Ishikawa (cell line): ENCODE results near the gene SBK1.

Experiments used
- CEBPB ChIP-seq: IDR thresholded peaks from 2 replicates; pipeline ENCODE4 v1.6.1; 2012
- CREB1 ChIP-seq: IDR thresholded peaks from 2 replicates; pipeline ENCODE4 v1.6.1; 2012; ENCODE audit warnings: low read depth
- EGR1 ChIP-seq: IDR thresholded peaks from 2 replicates; pipeline ENCODE4 v1.6.1; 2012
- EP300 ChIP-seq: IDR thresholded peaks from 2 replicates; pipeline ENCODE4 v1.6.1; 2012; ENCODE audit warnings: borderline replicate concordance
- FOXM1 ChIP-seq: IDR thresholded peaks from 2 replicates; pipeline ENCODE4 v1.6.1; 2012; ENCODE audit warnings: low read depth, borderline replicate concordance
- NFIC ChIP-seq: IDR thresholded peaks from 2 replicates; pipeline ENCODE4 v1.6.1; 2012
- RAD21 ChIP-seq: IDR thresholded peaks from 2 replicates; pipeline ENCODE4 v1.6.1; 2012; ENCODE audit warnings: low read depth
- TAF1 ChIP-seq: IDR thresholded peaks from 2 replicates; pipeline ENCODE4 v1.6.1; 2012; ENCODE audit warnings: low read depth, mild to moderate bottlenecking
- TCF12 ChIP-seq: IDR thresholded peaks from 2 replicates; pipeline ENCODE4 v1.6.1; 2012; ENCODE audit warnings: low read depth
- TEAD4 ChIP-seq: IDR thresholded peaks from 2 replicates; pipeline ENCODE4 v1.6.1; 2012
- YY1 ChIP-seq: IDR thresholded peaks from 2 replicates; pipeline ENCODE4 v1.6.1; 2012; ENCODE audit warnings: low read depth
- ZBTB7A ChIP-seq: IDR thresholded peaks from 2 replicates; pipeline ENCODE4 v1.6.1; 2012; ENCODE audit warnings: low read depth
- TF ChIP-seq, protein P1 (sequence below): IDR thresholded peaks from 2 replicates; pipeline ENCODE4 v1.6.1; 2012; ENCODE audit warnings: low read depth, mild to moderate bottlenecking
- TF ChIP-seq, protein P2 (sequence below): IDR thresholded peaks from 2 replicates; pipeline ENCODE4 v1.6.1; 2012
- TF ChIP-seq, protein P3 (sequence below): IDR thresholded peaks from 2 replicates; pipeline ENCODE4 v1.6.1; 2012

Gene SBK1

DNA sequence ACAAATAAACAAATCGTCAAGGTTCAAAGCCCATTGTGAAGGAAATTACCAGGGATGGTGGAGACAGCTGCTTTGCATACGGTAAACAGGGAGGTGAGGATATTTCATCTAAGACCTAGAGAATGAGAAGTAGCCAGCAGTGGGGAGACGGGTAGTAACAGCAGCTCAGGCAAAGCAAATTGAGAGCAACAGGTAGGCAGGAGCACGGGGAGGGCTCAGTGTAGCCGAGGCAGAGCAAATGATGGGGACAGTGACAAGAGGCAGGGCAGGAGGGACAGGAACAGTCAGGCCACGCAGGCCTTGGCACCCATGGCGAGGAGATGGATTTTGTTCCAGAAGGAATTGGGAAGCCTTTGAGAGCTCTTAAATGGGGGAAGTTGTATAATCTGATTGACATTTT is 29.0 kb upstream of the SBK1 start:
- TF ChIP-seq CREB1 (no peak), FOXM1 (no peak), YY1 (no peak), TAF1 (no peak), TEAD4 (no peak), ZBTB7A (no peak), RAD21 (no peak), NFIC (no peak), EGR1 (no peak)
- TF ChIP-seq, protein P1, sequence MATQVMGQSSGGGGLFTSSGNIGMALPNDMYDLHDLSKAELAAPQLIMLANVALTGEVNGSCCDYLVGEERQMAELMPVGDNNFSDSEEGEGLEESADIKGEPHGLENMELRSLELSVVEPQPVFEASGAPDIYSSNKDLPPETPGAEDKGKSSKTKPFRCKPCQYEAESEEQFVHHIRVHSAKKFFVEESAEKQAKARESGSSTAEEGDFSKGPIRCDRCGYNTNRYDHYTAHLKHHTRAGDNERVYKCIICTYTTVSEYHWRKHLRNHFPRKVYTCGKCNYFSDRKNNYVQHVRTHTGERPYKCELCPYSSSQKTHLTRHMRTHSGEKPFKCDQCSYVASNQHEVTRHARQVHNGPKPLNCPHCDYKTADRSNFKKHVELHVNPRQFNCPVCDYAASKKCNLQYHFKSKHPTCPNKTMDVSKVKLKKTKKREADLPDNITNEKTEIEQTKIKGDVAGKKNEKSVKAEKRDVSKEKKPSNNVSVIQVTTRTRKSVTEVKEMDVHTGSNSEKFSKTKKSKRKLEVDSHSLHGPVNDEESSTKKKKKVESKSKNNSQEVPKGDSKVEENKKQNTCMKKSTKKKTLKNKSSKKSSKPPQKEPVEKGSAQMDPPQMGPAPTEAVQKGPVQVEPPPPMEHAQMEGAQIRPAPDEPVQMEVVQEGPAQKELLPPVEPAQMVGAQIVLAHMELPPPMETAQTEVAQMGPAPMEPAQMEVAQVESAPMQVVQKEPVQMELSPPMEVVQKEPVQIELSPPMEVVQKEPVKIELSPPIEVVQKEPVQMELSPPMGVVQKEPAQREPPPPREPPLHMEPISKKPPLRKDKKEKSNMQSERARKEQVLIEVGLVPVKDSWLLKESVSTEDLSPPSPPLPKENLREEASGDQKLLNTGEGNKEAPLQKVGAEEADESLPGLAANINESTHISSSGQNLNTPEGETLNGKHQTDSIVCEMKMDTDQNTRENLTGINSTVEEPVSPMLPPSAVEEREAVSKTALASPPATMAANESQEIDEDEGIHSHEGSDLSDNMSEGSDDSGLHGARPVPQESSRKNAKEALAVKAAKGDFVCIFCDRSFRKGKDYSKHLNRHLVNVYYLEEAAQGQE = no peak
- TF ChIP-seq, protein P2, sequence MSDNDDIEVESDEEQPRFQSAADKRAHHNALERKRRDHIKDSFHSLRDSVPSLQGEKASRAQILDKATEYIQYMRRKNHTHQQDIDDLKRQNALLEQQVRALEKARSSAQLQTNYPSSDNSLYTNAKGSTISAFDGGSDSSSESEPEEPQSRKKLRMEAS = no peak
- TF ChIP-seq, protein P3, sequence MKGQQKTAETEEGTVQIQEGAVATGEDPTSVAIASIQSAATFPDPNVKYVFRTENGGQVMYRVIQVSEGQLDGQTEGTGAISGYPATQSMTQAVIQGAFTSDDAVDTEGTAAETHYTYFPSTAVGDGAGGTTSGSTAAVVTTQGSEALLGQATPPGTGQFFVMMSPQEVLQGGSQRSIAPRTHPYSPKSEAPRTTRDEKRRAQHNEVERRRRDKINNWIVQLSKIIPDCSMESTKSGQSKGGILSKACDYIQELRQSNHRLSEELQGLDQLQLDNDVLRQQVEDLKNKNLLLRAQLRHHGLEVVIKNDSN = no peak

DNA sequence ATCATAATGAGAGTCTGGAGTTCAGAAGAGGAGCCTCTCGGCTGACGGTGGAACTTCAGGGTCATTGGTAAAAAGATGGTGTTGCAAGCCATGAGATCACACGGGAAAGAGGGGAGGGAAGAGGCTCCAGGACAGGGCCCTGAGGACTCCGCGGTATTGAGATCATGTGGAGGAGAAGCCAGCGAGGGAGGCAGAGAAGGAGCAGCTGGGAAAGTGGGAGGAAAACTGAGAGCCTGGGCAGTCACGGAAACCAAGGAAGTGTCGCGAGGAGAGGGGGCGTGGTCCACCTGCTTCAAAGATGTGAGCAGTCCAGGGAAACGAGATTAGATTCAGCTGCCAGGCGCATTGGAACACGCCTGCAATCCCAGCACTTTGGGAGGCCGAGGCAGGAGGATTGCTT is 27.7 kb upstream of the SBK1 start:
- TF ChIP-seq CEBPB (peak; percentile 78), TAF1 (no peak)

DNA sequence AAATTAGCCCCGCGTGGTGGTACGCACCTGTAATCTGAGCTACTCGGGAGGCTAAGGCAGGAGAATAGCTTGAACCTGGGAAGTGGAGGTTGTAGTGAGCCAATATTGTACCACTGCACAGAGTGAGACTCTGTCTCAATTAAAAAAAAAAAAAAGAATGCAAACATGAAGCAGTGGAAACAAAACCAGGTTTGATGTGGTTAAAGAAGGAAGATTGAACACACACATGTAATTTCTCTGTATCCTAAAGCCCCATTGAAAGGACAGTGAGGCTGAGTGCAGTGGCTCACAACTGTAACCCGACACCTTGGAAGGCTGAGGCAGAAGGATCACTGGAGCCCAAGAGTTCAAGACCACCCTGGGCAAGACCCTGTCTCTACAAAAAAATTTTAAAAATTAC is 26.5 kb upstream of the SBK1 start:
- TF ChIP-seq TAF1 (no peak), EP300 (no peak), ZBTB7A (no peak), CEBPB (no peak), TEAD4 (no peak), YY1 (no peak), RAD21 (no peak), EGR1 (no peak), CREB1 (no peak), TCF12 (no peak)
- TF ChIP-seq, protein P2 = no peak

DNA sequence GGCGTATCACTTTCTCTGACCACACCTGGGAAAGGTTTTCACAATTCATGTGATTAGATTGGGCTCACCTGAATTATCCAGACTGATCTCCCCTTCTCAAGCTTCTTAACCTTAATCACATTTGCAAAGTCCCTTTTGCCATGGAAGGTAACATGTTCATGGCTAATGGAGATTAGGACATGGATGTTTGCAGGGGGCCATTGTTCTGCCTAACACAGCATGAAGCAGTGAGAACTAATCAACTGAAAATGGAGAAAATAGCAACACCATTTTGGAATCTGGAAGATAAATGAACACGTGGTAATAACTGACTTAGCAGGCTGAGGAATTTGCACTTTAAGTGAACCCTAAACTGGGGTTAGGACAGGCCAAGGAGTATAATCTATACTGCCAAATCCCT is 25.0 kb upstream of the SBK1 start:
- TF ChIP-seq, protein P1 = no peak
- TF ChIP-seq CREB1 (no peak), RAD21 (no peak), NFIC (no peak), TCF12 (no peak)

DNA sequence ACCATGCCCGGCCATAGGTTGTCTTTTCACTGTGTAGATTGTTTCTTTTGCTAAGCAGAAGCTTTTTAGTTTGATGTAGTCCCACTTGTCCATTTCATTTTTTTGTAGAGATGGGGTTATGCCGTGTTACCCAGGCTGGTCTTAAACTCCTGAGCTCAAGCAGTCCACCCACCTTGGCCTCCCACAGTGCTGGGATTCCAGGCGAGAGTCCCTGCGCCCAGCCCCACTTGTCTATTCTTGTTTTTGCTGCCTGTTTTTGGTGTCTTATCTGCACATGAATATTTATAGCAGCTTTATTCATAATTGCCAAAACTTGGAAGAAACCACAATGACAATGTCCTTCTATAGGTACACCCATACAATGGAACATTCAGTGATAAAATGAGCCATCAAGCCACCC is 18.8 kb upstream of the SBK1 start:
- TF ChIP-seq, protein P2 = no peak
- TF ChIP-seq EP300 = no peak
- no peak for TF ChIP-seq TEAD4
- no peak for TF ChIP-seq RAD21
- TF ChIP-seq TCF12 = no peak
- TF ChIP-seq YY1 = no peak
- no peak for TF ChIP-seq CEBPB
- TF ChIP-seq, protein P1 = no peak
- TF ChIP-seq FOXM1 = no peak
- no peak for TF ChIP-seq CREB1
- TF ChIP-seq, protein P3 = no peak
- TF ChIP-seq NFIC = no peak
- no peak for TF ChIP-seq EGR1
- no peak for TF ChIP-seq TAF1
- TF ChIP-seq ZBTB7A = no peak
